ENCODE data around the gene IRF6.

Gene IRF6

GRCh38 chr1:209791920-209792319 lies 14.0 kb downstream of the IRF6 start:
- in situ Hi-C loops (cut with HindIII; ENCODE audit: low pct_ligation_motif_present, low sequenced_read_pairs): no loop called here
- Histone ChIP-seq H3K4me3 (ENCODE audit: low read depth, low read length) (no peak overlapping the region), H3K27ac (no peak overlapping the region), H3K27me3 (replicated peaks) (no peaks in the 10 kb centered on the region), H3K36me3 (replicated peaks) (no peaks in the 10 kb centered on the region)
- TF ChIP-seq CTCF (IDR thresholded peaks at IDR 0.05; ENCODE audit: low read depth, low read length, missing control alignments): no peak
- no peak for DNase-seq

GRCh38 chr1:209790286-209791193 lies 15.4 kb downstream of the IRF6 start:
- TF ChIP-seq CTCF (IDR thresholded peaks at IDR 0.05; ENCODE audit: low read depth, low read length, missing control alignments): no peak
- DNase-seq: no peak
- Histone ChIP-seq H3K27me3 (replicated peaks) (no peaks in the 10 kb centered on the region), H3K4me3 (ENCODE audit: low read depth, low read length) (no peak overlapping the region), H3K27ac (no peak overlapping the region), H3K36me3 (replicated peaks) (no peaks in the 10 kb centered on the region)
- in situ Hi-C loops (cut with HindIII; ENCODE audit: low pct_ligation_motif_present, low sequenced_read_pairs): no loop called here

GRCh38 chr1:209789245-209789644 lies 16.7 kb downstream of the IRF6 start:
- in situ Hi-C loops (cut with HindIII; ENCODE audit: low pct_ligation_motif_present, low sequenced_read_pairs): no loop called here
- no peak for TF ChIP-seq CTCF (IDR thresholded peaks at IDR 0.05; ENCODE audit: low read depth, low read length, missing control alignments)
- no peaks in the 10 kb centered on the region for H3K36me3 ChIP-seq (replicated peaks)
- H3K27ac ChIP-seq: no peak overlapping the region
- DNase-seq: no peak
- no peaks in the 10 kb centered on the region for H3K27me3 ChIP-seq (replicated peaks)
- H3K4me3 ChIP-seq (ENCODE audit: low read depth, low read length): no peak overlapping the region

- Histone ChIP-seq H3K4me3 (ENCODE audit: low read depth, low read length) (no peak overlapping the region), H3K27ac (no peak overlapping the region), H3K36me3 (replicated peaks) (no peaks in the 10 kb centered on the region), H3K27me3 (replicated peaks) (no peaks in the 10 kb centered on the region)
- no peak for TF ChIP-seq CTCF (IDR thresholded peaks at IDR 0.05; ENCODE audit: low read depth, low read length, missing control alignments)
- no peak for DNase-seq
- in situ Hi-C loops (cut with HindIII; ENCODE audit: low pct_ligation_motif_present, low sequenced_read_pairs): no loop called here
These were observed 18.4 kb downstream of the IRF6 start for GRCh38 chr1:209787551-209787950.

GRCh38 chr1:209786146-209786545 lies 19.8 kb downstream of the IRF6 start:
- DNase-seq: no peak
- Histone ChIP-seq H3K27me3 (replicated peaks) (no peaks in the 10 kb centered on the region), H3K36me3 (replicated peaks) (no peaks in the 10 kb centered on the region), H3K27ac (no peak overlapping the region), H3K4me3 (ENCODE audit: low read depth, low read length) (no peak overlapping the region)
- no peak for TF ChIP-seq CTCF (IDR thresholded peaks at IDR 0.05; ENCODE audit: low read depth, low read length, missing control alignments)
- in situ Hi-C loops (cut with HindIII; ENCODE audit: low pct_ligation_motif_present, low sequenced_read_pairs): no loop called here

Data from brain microvascular endothelial cell (primary cell).